Measurements from ENCODE around the gene ADGRE2.
"Not testable (repeated sequence)": the region's sequence is repeated elsewhere in the genome, so short reads cannot be mapped to it uniquely, and the experiment has no call there.

Gene ADGRE2

GRCh38 chr19:14772995-14773394 lies 5.4 kb downstream of the ADGRE2 start:
- DNase-seq (ENCODE audit: low spot score) = no peak
- no peak for TF ChIP-seq CTCF (IDR thresholded peaks at IDR 0.05; ENCODE audit: extremely low read depth, missing control alignments)

GRCh38 chr19:14772467-14772866 lies 5.9 kb downstream of the ADGRE2 start:
- TF ChIP-seq CTCF (IDR thresholded peaks at IDR 0.05; ENCODE audit: extremely low read depth, missing control alignments) = no peak
- DNase-seq (ENCODE audit: low spot score) = no peak

- DNase-seq (ENCODE audit: low spot score) = no peak
- no peak for TF ChIP-seq CTCF (IDR thresholded peaks at IDR 0.05; ENCODE audit: extremely low read depth, missing control alignments)
Measured at GRCh38 chr19:14770944-14771839, 7.2 kb downstream of the ADGRE2 start.

GRCh38 chr19:14770136-14770535 lies 8.2 kb downstream of the ADGRE2 start:
- no peak for DNase-seq (ENCODE audit: low spot score)
- TF ChIP-seq CTCF (IDR thresholded peaks at IDR 0.05; ENCODE audit: extremely low read depth, missing control alignments) = no peak

- DNase-seq (ENCODE audit: low spot score) = no peak
- no peak for TF ChIP-seq CTCF (IDR thresholded peaks at IDR 0.05; ENCODE audit: extremely low read depth, missing control alignments)
Measured at GRCh38 chr19:14769201-14769600, 9.2 kb downstream of the ADGRE2 start.

- DNase-seq (ENCODE audit: low spot score) = no peak
- no peak for TF ChIP-seq CTCF (IDR thresholded peaks at IDR 0.05; ENCODE audit: extremely low read depth, missing control alignments)
Measured at GRCh38 chr19:14768001-14768400, 10.4 kb downstream of the ADGRE2 start.

GRCh38 chr19:14767466-14767971 lies 10.8 kb downstream of the ADGRE2 start:
- no peak for DNase-seq (ENCODE audit: low spot score)
- no peak for TF ChIP-seq CTCF (IDR thresholded peaks at IDR 0.05; ENCODE audit: extremely low read depth, missing control alignments)

- not testable (repeated sequence) for DNase-seq (ENCODE audit: low spot score)
Measured at GRCh38 chr19:14765841-14766240, 12.5 kb downstream of the ADGRE2 start.

GRCh38 chr19:14765403-14765802 lies 13.0 kb downstream of the ADGRE2 start:
- DNase-seq (ENCODE audit: low spot score) = not testable (repeated sequence)

Data from GM20000 (cell line).